LNCaP clone FGC (cell line): ENCODE results near the gene USP20.
A peak's percentile ranks its signal among the peaks of the same experiment; 100 is the strongest.
"Not testable (repeated sequence)": the region's sequence is repeated elsewhere in the genome, so short reads cannot be mapped to it uniquely, and the experiment has no call there.

ENCODE experiments used
- DNase-seq: peaks from one replicate; pipeline ENCODE4 v3.0.0-alpha.2; 2011; ENCODE audit warnings: low read depth
- H3K4me3 ChIP-seq: 2 replicates; pipeline ENCODE4 v1.5.1; 2011; ENCODE audit warnings: mild to moderate bottlenecking, low read depth, low read length, control low read depth
- TF ChIP-seq, protein P1 (sequence below): IDR thresholded peaks from 2 replicates; pipeline ENCODE4 v1.5.1; 2012; ENCODE audit warnings: mild to moderate bottlenecking; ENCODE audit not compliant: control insufficient read depth, insufficient read depth; ENCODE audit errors: extremely low read depth

The USP20 gene

DNA sequence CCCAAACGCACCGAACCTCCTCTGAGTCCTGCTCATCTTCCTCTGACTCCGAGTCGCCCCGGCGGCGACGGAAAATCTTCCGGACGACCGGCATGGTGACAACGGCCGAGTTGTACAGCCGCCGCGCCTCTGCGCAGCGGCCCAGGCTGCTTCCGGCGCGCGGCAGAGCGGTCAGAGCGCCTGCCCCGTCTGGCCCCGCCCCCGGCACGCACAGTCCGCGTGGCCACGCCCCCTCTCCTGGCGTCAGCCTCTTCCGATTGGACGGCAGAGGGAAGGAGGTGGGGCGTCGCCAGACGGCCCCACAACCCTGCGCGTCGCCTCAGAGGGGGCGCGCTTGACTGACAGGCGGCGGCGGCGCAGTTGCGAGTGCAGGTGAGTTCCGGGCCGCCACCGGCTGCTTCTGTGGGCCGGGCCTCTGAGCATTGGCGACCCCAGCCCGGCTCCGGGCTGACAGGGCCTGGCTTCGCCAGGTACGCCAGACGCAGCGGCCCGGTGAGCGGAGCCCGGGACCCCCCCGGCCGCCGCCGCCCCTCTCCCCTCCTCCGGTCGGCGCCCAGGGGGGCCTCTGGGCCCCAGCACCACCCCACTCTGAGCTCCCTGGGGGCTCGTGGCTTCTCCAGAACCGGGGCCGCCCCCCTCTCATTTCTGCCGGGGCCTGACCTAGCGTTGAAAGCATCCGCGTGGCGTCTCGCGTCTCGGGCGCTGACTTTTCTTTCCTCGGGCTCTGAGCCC lies at the start of gene USP20, which contains the start of gene C9orf78:
USP20 (plus strand) TSS at position 331 of the 732 bp plus-strand sequence. CDS start 17,098 bp downstream, outside the sequence.
C9orf78 (minus strand) TSS at position 148 of the 732 bp plus-strand sequence; CDS start at position 94, 54 bp downstream.
- TF ChIP-seq, protein P1, sequence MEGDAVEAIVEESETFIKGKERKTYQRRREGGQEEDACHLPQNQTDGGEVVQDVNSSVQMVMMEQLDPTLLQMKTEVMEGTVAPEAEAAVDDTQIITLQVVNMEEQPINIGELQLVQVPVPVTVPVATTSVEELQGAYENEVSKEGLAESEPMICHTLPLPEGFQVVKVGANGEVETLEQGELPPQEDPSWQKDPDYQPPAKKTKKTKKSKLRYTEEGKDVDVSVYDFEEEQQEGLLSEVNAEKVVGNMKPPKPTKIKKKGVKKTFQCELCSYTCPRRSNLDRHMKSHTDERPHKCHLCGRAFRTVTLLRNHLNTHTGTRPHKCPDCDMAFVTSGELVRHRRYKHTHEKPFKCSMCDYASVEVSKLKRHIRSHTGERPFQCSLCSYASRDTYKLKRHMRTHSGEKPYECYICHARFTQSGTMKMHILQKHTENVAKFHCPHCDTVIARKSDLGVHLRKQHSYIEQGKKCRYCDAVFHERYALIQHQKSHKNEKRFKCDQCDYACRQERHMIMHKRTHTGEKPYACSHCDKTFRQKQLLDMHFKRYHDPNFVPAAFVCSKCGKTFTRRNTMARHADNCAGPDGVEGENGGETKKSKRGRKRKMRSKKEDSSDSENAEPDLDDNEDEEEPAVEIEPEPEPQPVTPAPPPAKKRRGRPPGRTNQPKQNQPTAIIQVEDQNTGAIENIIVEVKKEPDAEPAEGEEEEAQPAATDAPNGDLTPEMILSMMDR = no peak
- H3K4me3 ChIP-seq = peak within 1 kb of the TSS; percentile 79
- peak; percentile 70 for DNase-seq

DNA sequence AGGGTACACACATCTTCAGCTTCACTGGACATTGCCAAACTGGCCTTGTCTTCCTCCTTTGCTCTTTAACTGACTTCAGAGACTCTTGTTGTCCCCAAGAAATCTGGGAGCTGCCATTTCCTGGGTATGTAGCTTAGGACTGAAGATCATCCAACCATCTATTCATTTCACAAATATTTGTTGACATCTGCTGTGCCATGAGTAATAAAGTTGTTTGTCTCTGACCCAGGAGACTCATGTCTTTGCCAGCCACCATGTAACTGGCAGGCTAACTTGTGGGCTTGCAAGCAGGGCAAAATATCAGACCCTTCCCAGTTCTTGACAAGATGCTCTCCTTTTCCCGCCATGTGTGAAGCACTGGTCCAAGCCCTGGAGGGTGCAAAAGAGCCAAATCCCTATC lies 49.4 kb upstream of the USP20 start:
- H3K4me3 ChIP-seq = no peak overlapping the region
- TF ChIP-seq, protein P1 = no peak
- no peak for DNase-seq

DNA sequence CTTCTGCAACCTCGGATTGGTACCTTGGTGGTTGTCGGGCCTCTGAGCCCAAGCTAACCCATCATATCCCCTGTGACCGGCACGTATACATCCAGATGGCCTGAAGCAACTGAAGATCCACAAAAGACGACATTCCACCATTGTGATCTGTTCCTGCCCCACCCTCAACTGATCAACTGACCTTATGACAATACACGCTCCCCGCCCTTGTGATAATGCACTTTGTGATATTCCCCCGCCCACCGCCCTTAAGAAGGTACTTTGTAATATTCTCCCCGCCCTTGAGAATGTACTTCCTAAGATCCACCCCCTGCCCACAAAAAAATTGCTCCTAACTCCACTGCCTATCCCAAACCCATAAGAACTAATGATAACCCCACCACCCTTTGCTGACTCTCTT lies 48.8 kb upstream of the USP20 start:
- H3K4me3 ChIP-seq = no peak overlapping the region
- TF ChIP-seq, protein P1 = no peak
- no peak for DNase-seq

DNA sequence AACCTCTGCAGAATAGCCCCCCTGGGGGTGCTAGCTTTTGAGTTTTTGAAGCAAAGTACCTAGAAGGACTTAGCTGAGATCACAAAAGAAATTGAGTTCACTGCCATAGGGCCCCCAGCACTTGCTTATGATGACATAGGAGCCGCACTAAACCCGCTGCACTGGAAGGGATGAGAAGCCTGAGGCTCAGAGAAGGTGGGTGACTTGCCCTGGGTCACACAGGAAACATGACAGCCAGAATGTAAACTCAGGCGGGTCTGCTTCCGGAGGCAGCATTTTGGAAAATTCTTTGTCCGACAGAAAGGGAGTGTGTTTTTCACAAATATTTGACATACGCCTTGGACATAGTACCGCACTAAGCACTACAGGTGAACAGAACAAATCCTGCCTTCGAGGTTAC lies 40.7 kb upstream of the USP20 start:
- no peak for DNase-seq
- H3K4me3 ChIP-seq = no peak overlapping the region
- TF ChIP-seq, protein P1 = no peak

DNA sequence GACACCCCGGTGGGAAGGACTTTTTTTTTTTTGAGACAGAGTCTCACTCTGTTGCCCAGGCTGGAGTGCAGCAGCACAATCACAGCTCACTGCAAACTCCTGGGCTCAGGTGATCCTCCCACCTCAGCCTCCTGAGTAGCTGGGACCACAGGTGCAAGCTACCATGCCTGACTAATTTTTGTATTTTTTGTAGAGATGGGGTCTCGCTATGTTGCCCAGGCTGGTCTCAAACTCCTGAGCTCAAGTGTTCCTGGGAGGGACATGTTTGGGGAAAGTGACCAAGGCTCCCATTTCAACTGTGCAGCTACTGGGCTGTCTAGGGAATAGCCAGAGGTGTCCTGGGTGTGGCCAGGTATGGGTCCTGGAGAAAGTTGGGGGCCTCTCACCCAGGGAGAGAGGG lies 39.2 kb upstream of the USP20 start:
- DNase-seq, H3K4me3 ChIP-seq: not testable (repeated sequence)

DNA sequence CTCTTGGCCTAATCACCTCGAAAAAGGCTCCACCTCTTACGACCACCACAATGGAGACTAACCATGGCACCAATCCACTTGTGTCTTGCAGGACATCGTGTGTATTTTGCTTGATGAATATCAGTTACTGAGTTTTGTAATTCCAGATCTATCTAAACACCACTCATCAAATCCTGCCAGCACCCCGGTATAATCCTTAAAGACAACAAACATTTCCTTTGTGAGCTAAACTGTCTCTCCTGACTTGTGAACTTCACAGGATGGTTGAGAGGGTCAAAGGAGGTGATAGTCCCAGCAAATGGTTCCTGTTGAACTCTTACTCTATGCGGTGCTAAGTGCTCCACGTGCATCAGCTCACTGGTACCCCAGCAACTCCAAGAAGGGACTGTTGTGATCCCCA lies 36.3 kb upstream of the USP20 start:
- DNase-seq = no peak
- TF ChIP-seq, protein P1 = no peak
- H3K4me3 ChIP-seq = no peak overlapping the region

DNA sequence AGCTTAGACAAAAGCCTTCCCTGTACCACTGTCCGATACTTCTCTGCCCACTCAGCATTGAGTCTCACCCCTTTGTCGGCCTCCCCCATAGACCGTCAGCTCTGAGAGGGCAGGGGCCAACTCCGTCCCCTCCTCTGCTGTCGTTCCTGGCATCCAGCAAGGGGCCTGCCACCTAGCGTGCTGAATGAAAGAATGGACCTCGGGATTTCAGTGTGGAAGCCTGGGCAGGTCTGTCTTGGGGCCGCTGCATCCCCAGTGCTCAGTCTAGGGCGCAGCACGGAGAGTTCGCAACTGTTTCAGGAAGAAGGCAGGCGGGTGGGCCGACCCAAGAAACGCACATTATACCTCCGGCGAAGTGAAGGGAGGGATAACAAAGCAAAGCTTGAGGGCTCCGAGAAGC lies 33.8 kb upstream of the USP20 start:
- TF ChIP-seq, protein P1 = no peak
- DNase-seq = no peak
- no peak overlapping the region for H3K4me3 ChIP-seq
